ENCODE data around the gene SSR3. TPM values are rescaled to one million over a fixed set of nuclear protein-coding genes. Genes with fewer than 3 reads are reported as not detected.
"Not testable (repeated sequence)": the region's sequence is repeated elsewhere in the genome, so short reads cannot be mapped to it uniquely, and the experiment has no call there.

Gene SSR3
- total RNA-seq: 151 and 153 TPM in 2 replicates

GRCh38 chr3:156554842-156555687, at the start of gene SSR3:
Gene SSR3 (minus strand): TSS chr3:156555117. CDS start chr3:156555089, 28 bp downstream.
- intact Hi-C loops (cut with micrococcal nuclease): loop anchor here (1.0 to 2.0 kb wide), 9 partner anchors 52 to 701 kb away; partner anchors contain the start of genes CCNL1, SLC33A1 and TIPARP
- peaks cover 48% of the 10 kb centered on the region for H3K4me1 Mint-ChIP-seq
- H3K27ac Mint-ChIP-seq: peak within 1 kb of the TSS; percentile 96
- no peaks in the 10 kb centered on the region for H3K27me3 Mint-ChIP-seq
- H3K36me3 Mint-ChIP-seq (ENCODE audit: low read depth): peaks cover 32% of the 10 kb centered on the region
- H3K4me3 Mint-ChIP-seq: peak within 1 kb of the TSS; percentile 97
- peak; percentile 100 for DNase-seq
- peaks cover 7% of the 10 kb centered on the region for H3K9me3 Mint-ChIP-seq

- no peak for DNase-seq
- no peaks in the 10 kb centered on the region for H3K9me3 Mint-ChIP-seq
- H3K4me1 Mint-ChIP-seq: peaks cover 26% of the 10 kb centered on the region
- intact Hi-C loops (cut with micrococcal nuclease): loop anchor here (5.0 kb wide), 1 partner anchor 523 kb away; no protein-coding TSS in a partner anchor
- peaks cover 21% of the 10 kb centered on the region for H3K27me3 Mint-ChIP-seq
- H3K27ac Mint-ChIP-seq: no peak overlapping the region
- H3K4me3 Mint-ChIP-seq: no peak overlapping the region
- no peaks in the 10 kb centered on the region for H3K36me3 Mint-ChIP-seq (ENCODE audit: low read depth)
Observed at GRCh38 chr3:156604064-156604641, 49.2 kb upstream of the SSR3 start.

- H3K4me3 Mint-ChIP-seq: no peak overlapping the region
- H3K9me3 Mint-ChIP-seq: no peaks in the 10 kb centered on the region
- no peak for DNase-seq
- intact Hi-C loops (cut with micrococcal nuclease): loop anchor here (2.0 to 5.0 kb wide), 3 partner anchors 61 to 524 kb away; partner anchors contain the start of gene TIPARP
- peaks cover 26% of the 10 kb centered on the region for H3K4me1 Mint-ChIP-seq
- H3K27me3 Mint-ChIP-seq: peaks cover 17% of the 10 kb centered on the region
- H3K36me3 Mint-ChIP-seq (ENCODE audit: low read depth): no peaks in the 10 kb centered on the region
- no peak overlapping the region for H3K27ac Mint-ChIP-seq
Observed at GRCh38 chr3:156603379-156604017, 48.6 kb upstream of the SSR3 start.

GRCh38 chr3:156602424-156602823, 47.5 kb upstream of the SSR3 start:
- Mint-ChIP-seq H3K36me3 (ENCODE audit: low read depth) (no peaks in the 10 kb centered on the region), H3K4me3 (no peak overlapping the region), H3K27me3 (peaks cover 12% of the 10 kb centered on the region), H3K27ac (no peak overlapping the region), H3K4me1 (peaks cover 22% of the 10 kb centered on the region), H3K9me3 (peaks cover under 1% of the 10 kb centered on the region)
- peak; percentile 70 for DNase-seq
- intact Hi-C loops (cut with micrococcal nuclease): loop anchor here (2.0 to 5.0 kb wide), 3 partner anchors 62 to 525 kb away; partner anchors contain the start of gene TIPARP

GRCh38 chr3:156601497-156601896, 46.6 kb upstream of the SSR3 start:
- Mint-ChIP-seq H3K27ac (no peak overlapping the region), H3K27me3 (peaks cover 21% of the 10 kb centered on the region), H3K4me3 (no peak overlapping the region), H3K9me3 (peaks cover 8% of the 10 kb centered on the region), H3K4me1 (peaks cover 20% of the 10 kb centered on the region), H3K36me3 (ENCODE audit: low read depth) (no peaks in the 10 kb centered on the region)
- intact Hi-C loops (cut with micrococcal nuclease): loop anchor here (5.0 kb wide), 1 partner anchor 526 kb away; no protein-coding TSS in a partner anchor
- no peak for DNase-seq

- Mint-ChIP-seq H3K4me1 (peaks cover 14% of the 10 kb centered on the region), H3K9me3 (peaks cover 8% of the 10 kb centered on the region), H3K27ac (no peak overlapping the region), H3K36me3 (ENCODE audit: low read depth) (no peaks in the 10 kb centered on the region), H3K4me3 (no peak overlapping the region), H3K27me3 (peaks cover 23% of the 10 kb centered on the region)
- intact Hi-C loops (cut with micrococcal nuclease): loop anchor here (5.0 kb wide), 1 partner anchor 526 kb away; no protein-coding TSS in a partner anchor
- DNase-seq: no peak
Observed at GRCh38 chr3:156600834-156601233, 45.9 kb upstream of the SSR3 start.

- Mint-ChIP-seq H3K4me3 (no peak overlapping the region), H3K4me1 (peaks cover 17% of the 10 kb centered on the region), H3K27ac (no peak overlapping the region), H3K9me3 (peaks cover 8% of the 10 kb centered on the region), H3K27me3 (peaks cover 30% of the 10 kb centered on the region), H3K36me3 (ENCODE audit: low read depth) (no peaks in the 10 kb centered on the region)
- intact Hi-C loops (cut with micrococcal nuclease): no loop called here
- DNase-seq: no peak
Observed at GRCh38 chr3:156599089-156599874, 44.4 kb upstream of the SSR3 start.

GRCh38 chr3:156598413-156598812, 43.5 kb upstream of the SSR3 start:
- Mint-ChIP-seq H3K4me1 (peaks cover 18% of the 10 kb centered on the region), H3K27ac (no peak overlapping the region), H3K4me3 (no peak overlapping the region), H3K27me3 (peaks cover 30% of the 10 kb centered on the region), H3K36me3 (ENCODE audit: low read depth) (no peaks in the 10 kb centered on the region), H3K9me3 (peaks cover 8% of the 10 kb centered on the region)
- no peak for DNase-seq
- intact Hi-C loops (cut with micrococcal nuclease): no loop called here

GRCh38 chr3:156594219-156594683, 39.3 kb upstream of the SSR3 start:
- no peak for DNase-seq
- H3K9me3 Mint-ChIP-seq: peaks cover 17% of the 10 kb centered on the region
- no peak overlapping the region for H3K27ac Mint-ChIP-seq
- H3K4me1 Mint-ChIP-seq: peaks cover 7% of the 10 kb centered on the region
- H3K36me3 Mint-ChIP-seq (ENCODE audit: low read depth): no peaks in the 10 kb centered on the region
- H3K4me3 Mint-ChIP-seq: no peak overlapping the region
- peaks cover 37% of the 10 kb centered on the region for H3K27me3 Mint-ChIP-seq
- intact Hi-C loops (cut with micrococcal nuclease): no loop called here

- H3K4me1 Mint-ChIP-seq: peaks cover 7% of the 10 kb centered on the region
- no peak for DNase-seq
- H3K4me3 Mint-ChIP-seq: no peak overlapping the region
- H3K9me3 Mint-ChIP-seq: peaks cover 17% of the 10 kb centered on the region
- intact Hi-C loops (cut with micrococcal nuclease): no loop called here
- no peak overlapping the region for H3K27ac Mint-ChIP-seq
- H3K27me3 Mint-ChIP-seq: peaks cover 37% of the 10 kb centered on the region
- no peaks in the 10 kb centered on the region for H3K36me3 Mint-ChIP-seq (ENCODE audit: low read depth)
Observed at GRCh38 chr3:156593814-156594213, 38.9 kb upstream of the SSR3 start.

GRCh38 chr3:156589806-156590205, 34.9 kb upstream of the SSR3 start:
- H3K9me3 Mint-ChIP-seq; H3K27ac Mint-ChIP-seq; H3K36me3 Mint-ChIP-seq (ENCODE audit: low read depth); DNase-seq; H3K4me3 Mint-ChIP-seq; intact Hi-C loops (cut with micrococcal nuclease); H3K4me1 Mint-ChIP-seq: not testable (repeated sequence)
- peaks cover 15% of the 10 kb centered on the region for H3K27me3 Mint-ChIP-seq

- Mint-ChIP-seq H3K27me3 (peaks cover 11% of the 10 kb centered on the region), H3K27ac (no peak overlapping the region), H3K4me3 (no peak overlapping the region), H3K9me3 (peaks cover 9% of the 10 kb centered on the region), H3K36me3 (ENCODE audit: low read depth) (no peaks in the 10 kb centered on the region), H3K4me1 (peaks cover 6% of the 10 kb centered on the region)
- intact Hi-C loops (cut with micrococcal nuclease): no loop called here
- no peak for DNase-seq
Observed at GRCh38 chr3:156587760-156588069, 32.8 kb upstream of the SSR3 start.

All from activated CD4-positive, alpha-beta T cell treated with anti-CD3 and anti-CD28 coated beads, Interleukin-2, amount 10 ng/mL, durations not matched to agents 24 days and 14 days (primary cell).